ENCODE results near the gene ECHDC3.

The ECHDC3 gene

GRCh38 chr10:11805792-11806191, 63.6 kb downstream of the ECHDC3 start:
- no peak for DNase-seq (ENCODE audit: low spot score)
- in situ Hi-C loops (cut with MboI; ENCODE audit: low pct_unique_long_range_greater_than_20kb, low sequenced_read_pairs, unreplicated experiment), result no loop called here
- TF ChIP-seq CTCF (IDR thresholded peaks at IDR 0.05; ENCODE audit: extremely low read depth, insufficient read depth, missing control alignments), result no peak

GRCh38 chr10:11806706-11807105, 64.5 kb downstream of the ECHDC3 start:
- DNase-seq (ENCODE audit: low spot score), result no peak
- in situ Hi-C loops (cut with MboI; ENCODE audit: low pct_unique_long_range_greater_than_20kb, low sequenced_read_pairs, unreplicated experiment), result no loop called here
- no peak for TF ChIP-seq CTCF (IDR thresholded peaks at IDR 0.05; ENCODE audit: extremely low read depth, insufficient read depth, missing control alignments)

GRCh38 chr10:11808808-11809207, 66.6 kb downstream of the ECHDC3 start:
- in situ Hi-C loops (cut with MboI; ENCODE audit: low pct_unique_long_range_greater_than_20kb, low sequenced_read_pairs, unreplicated experiment), result no loop called here
- no peak for DNase-seq (ENCODE audit: low spot score)
- no peak for TF ChIP-seq CTCF (IDR thresholded peaks at IDR 0.05; ENCODE audit: extremely low read depth, insufficient read depth, missing control alignments)

- no peak for DNase-seq (ENCODE audit: low spot score)
- in situ Hi-C loops (cut with MboI; ENCODE audit: low pct_unique_long_range_greater_than_20kb, low sequenced_read_pairs, unreplicated experiment), result no loop called here
- TF ChIP-seq CTCF (IDR thresholded peaks at IDR 0.05; ENCODE audit: extremely low read depth, insufficient read depth, missing control alignments), result no peak
Observed at GRCh38 chr10:11810313-11810766, 68.2 kb downstream of the ECHDC3 start.

GRCh38 chr10:11810973-11811372, 68.8 kb downstream of the ECHDC3 start:
- in situ Hi-C loops (cut with MboI; ENCODE audit: low pct_unique_long_range_greater_than_20kb, low sequenced_read_pairs, unreplicated experiment), result no loop called here
- DNase-seq (ENCODE audit: low spot score), result no peak
- no peak for TF ChIP-seq CTCF (IDR thresholded peaks at IDR 0.05; ENCODE audit: extremely low read depth, insufficient read depth, missing control alignments)

- DNase-seq (ENCODE audit: low spot score), result no peak
- no peak for TF ChIP-seq CTCF (IDR thresholded peaks at IDR 0.05; ENCODE audit: extremely low read depth, insufficient read depth, missing control alignments)
- in situ Hi-C loops (cut with MboI; ENCODE audit: low pct_unique_long_range_greater_than_20kb, low sequenced_read_pairs, unreplicated experiment), result no loop called here
Observed at GRCh38 chr10:11813177-11813576, 71.0 kb downstream of the ECHDC3 start.

Measured in GM13977 (cell line).